ENCODE measurements around the gene HSD17B10.
"Not testable (repeated sequence)": the region's sequence is repeated elsewhere in the genome, so short reads cannot be mapped to it uniquely, and the experiment has no call there.

Gene HSD17B10

GRCh38 chrX:53433651-53434639, at the start of gene HSD17B10:
HSD17B10 (minus strand) TSS chrX:53434370; CDS start chrX:53434345, 25 bp downstream.
- Mint-ChIP-seq H3K36me3 (ENCODE audit: low read depth) (peaks cover 21% of the 10 kb centered on the region), H3K27ac (peak within 1 kb of the TSS; percentile 93), H3K4me1 (ENCODE audit: low read depth) (peaks cover 30% of the 10 kb centered on the region), H3K9me3 (no peaks in the 10 kb centered on the region), H3K27me3 (peaks cover 6% of the 10 kb centered on the region), H3K4me3 (peak within 1 kb of the TSS; percentile 97)

- H3K9me3 Mint-ChIP-seq, result no peaks in the 10 kb centered on the region
- no peak overlapping the region for H3K27ac Mint-ChIP-seq
- H3K4me1 Mint-ChIP-seq (ENCODE audit: low read depth), result no peaks in the 10 kb centered on the region
- no peak overlapping the region for H3K4me3 Mint-ChIP-seq
- no peaks in the 10 kb centered on the region for H3K36me3 Mint-ChIP-seq (ENCODE audit: low read depth)
- H3K27me3 Mint-ChIP-seq, result peaks cover 3% of the 10 kb centered on the region
Measured at GRCh38 chrX:53483416-53483815, 49.2 kb upstream of the HSD17B10 start.

- Mint-ChIP-seq H3K4me1 (ENCODE audit: low read depth) (no peaks in the 10 kb centered on the region), H3K36me3 (ENCODE audit: low read depth) (no peaks in the 10 kb centered on the region), H3K4me3 (no peak overlapping the region), H3K27ac (no peak overlapping the region), H3K9me3 (no peaks in the 10 kb centered on the region), H3K27me3 (peaks cover 3% of the 10 kb centered on the region)
Measured at GRCh38 chrX:53481816-53482465, 47.8 kb upstream of the HSD17B10 start.

GRCh38 chrX:53481093-53481492, 46.9 kb upstream of the HSD17B10 start:
- H3K4me3 Mint-ChIP-seq, result no peak overlapping the region

GRCh38 chrX:53479301-53479700, 45.1 kb upstream of the HSD17B10 start:
- H3K9me3 Mint-ChIP-seq, result no peaks in the 10 kb centered on the region
- no peak overlapping the region for H3K4me3 Mint-ChIP-seq
- H3K4me1 Mint-ChIP-seq (ENCODE audit: low read depth), result no peaks in the 10 kb centered on the region
- no peaks in the 10 kb centered on the region for H3K36me3 Mint-ChIP-seq (ENCODE audit: low read depth)
- no peak overlapping the region for H3K27ac Mint-ChIP-seq
- H3K27me3 Mint-ChIP-seq, result peaks cover 3% of the 10 kb centered on the region

More at GRCh38 chrX:53481093-53481492, 46.9 kb upstream of the HSD17B10 start:
- Mint-ChIP-seq H3K36me3 (ENCODE audit: low read depth) (no peaks in the 10 kb centered on the region), H3K4me1 (ENCODE audit: low read depth) (no peaks in the 10 kb centered on the region), H3K27me3 (peaks cover 3% of the 10 kb centered on the region), H3K27ac (no peak overlapping the region), H3K9me3 (no peaks in the 10 kb centered on the region)

- H3K27me3 Mint-ChIP-seq, result peaks cover 5% of the 10 kb centered on the region
- no peaks in the 10 kb centered on the region for H3K4me1 Mint-ChIP-seq (ENCODE audit: low read depth)
- no peak overlapping the region for H3K27ac Mint-ChIP-seq
- H3K9me3 Mint-ChIP-seq, result no peaks in the 10 kb centered on the region
- no peak overlapping the region for H3K4me3 Mint-ChIP-seq
- no peaks in the 10 kb centered on the region for H3K36me3 Mint-ChIP-seq (ENCODE audit: low read depth)
Measured at GRCh38 chrX:53476371-53476770, 42.2 kb upstream of the HSD17B10 start.

- no peak overlapping the region for H3K4me3 Mint-ChIP-seq
- no peaks in the 10 kb centered on the region for H3K4me1 Mint-ChIP-seq (ENCODE audit: low read depth)
- no peaks in the 10 kb centered on the region for H3K36me3 Mint-ChIP-seq (ENCODE audit: low read depth)
- H3K9me3 Mint-ChIP-seq, result no peaks in the 10 kb centered on the region
- peaks cover 7% of the 10 kb centered on the region for H3K27me3 Mint-ChIP-seq
- no peak overlapping the region for H3K27ac Mint-ChIP-seq
Measured at GRCh38 chrX:53474707-53475106, 40.5 kb upstream of the HSD17B10 start.

GRCh38 chrX:53471346-53471745, 37.2 kb upstream of the HSD17B10 start:
- Mint-ChIP-seq H3K9me3 (no peaks in the 10 kb centered on the region), H3K36me3 (ENCODE audit: low read depth) (no peaks in the 10 kb centered on the region), H3K4me3 (no peak overlapping the region), H3K4me1 (ENCODE audit: low read depth) (no peaks in the 10 kb centered on the region), H3K27ac (no peak overlapping the region), H3K27me3 (peaks cover 11% of the 10 kb centered on the region)

GRCh38 chrX:53468659-53469058, 34.5 kb upstream of the HSD17B10 start:
- H3K27me3 Mint-ChIP-seq, result peaks cover 11% of the 10 kb centered on the region
- not testable (repeated sequence) for H3K9me3 Mint-ChIP-seq; H3K36me3 Mint-ChIP-seq (ENCODE audit: low read depth); H3K27ac Mint-ChIP-seq; H3K4me1 Mint-ChIP-seq (ENCODE audit: low read depth); H3K4me3 Mint-ChIP-seq

GRCh38 chrX:53458082-53458481, 23.9 kb upstream of the HSD17B10 start:
- H3K4me3 Mint-ChIP-seq, result no peak overlapping the region
- no peaks in the 10 kb centered on the region for H3K4me1 Mint-ChIP-seq (ENCODE audit: low read depth)
- no peak overlapping the region for H3K27ac Mint-ChIP-seq

GRCh38 chrX:53456254-53456653, 22.1 kb upstream of the HSD17B10 start:
- Mint-ChIP-seq H3K4me1 (ENCODE audit: low read depth) (no peaks in the 10 kb centered on the region), H3K9me3 (no peaks in the 10 kb centered on the region), H3K27me3 (peaks cover 12% of the 10 kb centered on the region), H3K27ac (no peak overlapping the region), H3K36me3 (ENCODE audit: low read depth) (no peaks in the 10 kb centered on the region), H3K4me3 (no peak overlapping the region)

More at GRCh38 chrX:53458082-53458481, 23.9 kb upstream of the HSD17B10 start:
- no peaks in the 10 kb centered on the region for H3K9me3 Mint-ChIP-seq
- H3K36me3 Mint-ChIP-seq (ENCODE audit: low read depth), result no peaks in the 10 kb centered on the region
- peaks cover 12% of the 10 kb centered on the region for H3K27me3 Mint-ChIP-seq

GRCh38 chrX:53452812-53453211, 18.6 kb upstream of the HSD17B10 start:
- Mint-ChIP-seq H3K4me3 (no peak overlapping the region), H3K27me3 (peaks cover 12% of the 10 kb centered on the region), H3K9me3 (no peaks in the 10 kb centered on the region), H3K4me1 (ENCODE audit: low read depth) (no peaks in the 10 kb centered on the region), H3K27ac (no peak overlapping the region), H3K36me3 (ENCODE audit: low read depth) (no peaks in the 10 kb centered on the region)

GRCh38 chrX:53449632-53450031, 15.5 kb upstream of the HSD17B10 start:
- no peaks in the 10 kb centered on the region for H3K27me3 Mint-ChIP-seq
- no peak overlapping the region for H3K27ac Mint-ChIP-seq
- no peaks in the 10 kb centered on the region for H3K36me3 Mint-ChIP-seq (ENCODE audit: low read depth)
- H3K4me1 Mint-ChIP-seq (ENCODE audit: low read depth), result no peaks in the 10 kb centered on the region
- no peaks in the 10 kb centered on the region for H3K9me3 Mint-ChIP-seq
- no peak overlapping the region for H3K4me3 Mint-ChIP-seq

GRCh38 chrX:53447441-53447840, 13.3 kb upstream of the HSD17B10 start:
- H3K36me3 Mint-ChIP-seq (ENCODE audit: low read depth), result no peaks in the 10 kb centered on the region
- H3K9me3 Mint-ChIP-seq, result no peaks in the 10 kb centered on the region
- H3K4me3 Mint-ChIP-seq, result no peak overlapping the region
- no peaks in the 10 kb centered on the region for H3K27me3 Mint-ChIP-seq
- H3K4me1 Mint-ChIP-seq (ENCODE audit: low read depth), result no peaks in the 10 kb centered on the region
- no peak overlapping the region for H3K27ac Mint-ChIP-seq

GRCh38 chrX:53445977-53446376, 11.8 kb upstream of the HSD17B10 start:
- Mint-ChIP-seq H3K4me3 (no peak overlapping the region), H3K9me3 (no peaks in the 10 kb centered on the region), H3K4me1 (ENCODE audit: low read depth) (peaks cover 6% of the 10 kb centered on the region), H3K36me3 (ENCODE audit: low read depth) (no peaks in the 10 kb centered on the region), H3K27ac (no peak overlapping the region), H3K27me3 (no peaks in the 10 kb centered on the region)
